Panc1 (cell line): ENCODE measurements around the gene TFF3. TPM values are rescaled to one million over a fixed set of nuclear protein-coding genes. Genes with fewer than 3 reads are reported as not detected.

Experiments
- ATAC-seq: fragments of 200-7000 bp; cut with Tn5 transposase; 2 replicates; pipeline ENCODE4 v1.9.1; 2020; ENCODE audit warnings: mild to moderate bottlenecking, moderate library complexity
- BruUV-seq: library from RNA; stranded (reverse); fragments of 400-500 nt; replicated peaks from 2 replicates; lab custom pipeline; 2021; lab: Mats Ljungman, UMichigan
- CTCF ChIA-PET: fragments of 300-600 bp; sonication (Branson Sonifier 250); formaldehyde crosslinking; loops from one replicate; lab custom pipeline; 2022; ENCODE audit warnings: antibody characterized with exemption; lab: Charles Lee
- POLR2A ChIA-PET: fragments of 300-600 bp; sonication (Branson Sonifier 250); formaldehyde crosslinking; loops from one replicate; lab custom pipeline; 2022; ENCODE audit warnings: antibody characterized with exemption; lab: Charles Lee
- DNase-seq: peaks from one replicate; pipeline ENCODE4 v3.0.0-alpha.2; 2010; ENCODE audit warnings: low read depth, low spot score
- H3K27ac ChIP-seq: 2 replicates; pipeline ENCODE4 v1.5.1; 2011; ENCODE audit warnings: mild to moderate bottlenecking, low read length, inconsistent platforms
- H3K27me3 ChIP-seq: fragments of 200-500 bp; sonication (Bioruptor generic); 2 replicates; pipeline ENCODE4 v1.6.0; 2014; ENCODE audit warnings: low read length, inconsistent platforms; ENCODE audit not compliant: control insufficient read depth, insufficient read depth
- H3K36me3 ChIP-seq: fragments of 200-500 bp; sonication (Bioruptor generic); 2 replicates; pipeline ENCODE4 v1.5.1; 2014; ENCODE audit warnings: inconsistent platforms, mild to moderate bottlenecking, low read length, moderate library complexity; ENCODE audit not compliant: control insufficient read depth, insufficient read depth
- H3K4me1 ChIP-seq: 2 replicates; pipeline ENCODE4 v1.5.1; 2011; ENCODE audit warnings: inconsistent platforms, mild to moderate bottlenecking, low read length, moderate library complexity; ENCODE audit not compliant: control insufficient read depth, insufficient read depth
- H3K4me3 ChIP-seq, 2 experiments: 2 replicates each; pipeline ENCODE4 v1.5.1; 2011 to 2012; ENCODE audit warnings: low read depth in 2 of 2, low read length in 2 of 2, mild to moderate bottlenecking in 2 of 2, inconsistent platforms in 1 of 2, moderate library complexity in 1 of 2
- H3K9me3 ChIP-seq: fragments of 200-500 bp; sonication (Bioruptor generic); 2 replicates; pipeline ENCODE4 v1.5.1; 2014; ENCODE audit warnings: low read depth, mild to moderate bottlenecking, inconsistent platforms, low read length, moderate library complexity; ENCODE audit not compliant: control insufficient read depth, insufficient read depth
- POLR2AphosphoS5 ChIP-seq: IDR thresholded peaks from 2 replicates; pipeline ENCODE4 v1.6.1; 2012; ENCODE audit warnings: mild to moderate bottlenecking, low read depth, low read length, moderate library complexity
- SIN3A ChIP-seq: IDR thresholded peaks from 2 replicates; pipeline ENCODE4 v1.6.1; 2012; ENCODE audit warnings: low read depth, mild to moderate bottlenecking, low read length, moderate library complexity, borderline replicate concordance; ENCODE audit not compliant: insufficient read depth
- TCF7L2 ChIP-seq: IDR thresholded peaks from 2 replicates; pipeline ENCODE4 v1.6.1; 2011; ENCODE audit warnings: mild to moderate bottlenecking, low read depth, low read length, inconsistent platforms
- in situ Hi-C: cut with HindIII; loops from 2 replicates; pipeline ENCODE4 v1.10.0; 2016; ENCODE audit warnings: low sequenced_read_pairs, low pct_unique_long_range_greater_than_20kb
- intact Hi-C: fragments of 100-400 bp; cut with micrococcal nuclease; formaldehyde crosslinking; loops from one replicate; pipeline ENCODE4 v1.10.0; 2022; ENCODE audit not compliant: unreplicated experiment
- total RNA-seq: library from RNA; stranded (reverse); gene quantifications from one replicate; pipeline ENCODE4 v1.2.1, GENCODE V29; 2021; ENCODE audit not compliant: unreplicated experiment
- TF ChIP-seq, protein P1 (sequence below), 2 experiments: IDR thresholded peaks; 2 replicates each; pipeline ENCODE4 v1.6.1; 2011 to 2012; ENCODE audit warnings: low read depth in 2 of 2, control low read depth in 1 of 2, low read length in 1 of 2, mild to moderate bottlenecking in 1 of 2, moderate library complexity in 1 of 2; ENCODE audit not compliant: insufficient read depth in 1 of 2
- TF ChIP-seq, protein P2 (sequence below): fragments of 450-650 bp; IDR thresholded peaks from 2 replicates; pipeline ENCODE4 v1.5.1; 2017; ENCODE audit warnings: mild to moderate bottlenecking

Gene TFF3
- total RNA-seq, 1 experiment from 2014 or later, result 8.9 TPM

GRCh38 chr21:42282021-42282420 lies 33.2 kb downstream of the TFF3 start:
- intact Hi-C loops, result no loop called here
- CTCF ChIA-PET, result no interaction called here
- TF ChIP-seq POLR2AphosphoS5 (no peak), SIN3A (no peak), TCF7L2 (no peak)
- TF ChIP-seq, protein P1, sequence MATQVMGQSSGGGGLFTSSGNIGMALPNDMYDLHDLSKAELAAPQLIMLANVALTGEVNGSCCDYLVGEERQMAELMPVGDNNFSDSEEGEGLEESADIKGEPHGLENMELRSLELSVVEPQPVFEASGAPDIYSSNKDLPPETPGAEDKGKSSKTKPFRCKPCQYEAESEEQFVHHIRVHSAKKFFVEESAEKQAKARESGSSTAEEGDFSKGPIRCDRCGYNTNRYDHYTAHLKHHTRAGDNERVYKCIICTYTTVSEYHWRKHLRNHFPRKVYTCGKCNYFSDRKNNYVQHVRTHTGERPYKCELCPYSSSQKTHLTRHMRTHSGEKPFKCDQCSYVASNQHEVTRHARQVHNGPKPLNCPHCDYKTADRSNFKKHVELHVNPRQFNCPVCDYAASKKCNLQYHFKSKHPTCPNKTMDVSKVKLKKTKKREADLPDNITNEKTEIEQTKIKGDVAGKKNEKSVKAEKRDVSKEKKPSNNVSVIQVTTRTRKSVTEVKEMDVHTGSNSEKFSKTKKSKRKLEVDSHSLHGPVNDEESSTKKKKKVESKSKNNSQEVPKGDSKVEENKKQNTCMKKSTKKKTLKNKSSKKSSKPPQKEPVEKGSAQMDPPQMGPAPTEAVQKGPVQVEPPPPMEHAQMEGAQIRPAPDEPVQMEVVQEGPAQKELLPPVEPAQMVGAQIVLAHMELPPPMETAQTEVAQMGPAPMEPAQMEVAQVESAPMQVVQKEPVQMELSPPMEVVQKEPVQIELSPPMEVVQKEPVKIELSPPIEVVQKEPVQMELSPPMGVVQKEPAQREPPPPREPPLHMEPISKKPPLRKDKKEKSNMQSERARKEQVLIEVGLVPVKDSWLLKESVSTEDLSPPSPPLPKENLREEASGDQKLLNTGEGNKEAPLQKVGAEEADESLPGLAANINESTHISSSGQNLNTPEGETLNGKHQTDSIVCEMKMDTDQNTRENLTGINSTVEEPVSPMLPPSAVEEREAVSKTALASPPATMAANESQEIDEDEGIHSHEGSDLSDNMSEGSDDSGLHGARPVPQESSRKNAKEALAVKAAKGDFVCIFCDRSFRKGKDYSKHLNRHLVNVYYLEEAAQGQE (IDR thresholded peaks at IDR 0.05; ENCODE audit: insufficient read depth in 1 of 2, low read depth in 2 of 2, low read length in 1 of 2), result no peak
- TF ChIP-seq, protein P2, sequence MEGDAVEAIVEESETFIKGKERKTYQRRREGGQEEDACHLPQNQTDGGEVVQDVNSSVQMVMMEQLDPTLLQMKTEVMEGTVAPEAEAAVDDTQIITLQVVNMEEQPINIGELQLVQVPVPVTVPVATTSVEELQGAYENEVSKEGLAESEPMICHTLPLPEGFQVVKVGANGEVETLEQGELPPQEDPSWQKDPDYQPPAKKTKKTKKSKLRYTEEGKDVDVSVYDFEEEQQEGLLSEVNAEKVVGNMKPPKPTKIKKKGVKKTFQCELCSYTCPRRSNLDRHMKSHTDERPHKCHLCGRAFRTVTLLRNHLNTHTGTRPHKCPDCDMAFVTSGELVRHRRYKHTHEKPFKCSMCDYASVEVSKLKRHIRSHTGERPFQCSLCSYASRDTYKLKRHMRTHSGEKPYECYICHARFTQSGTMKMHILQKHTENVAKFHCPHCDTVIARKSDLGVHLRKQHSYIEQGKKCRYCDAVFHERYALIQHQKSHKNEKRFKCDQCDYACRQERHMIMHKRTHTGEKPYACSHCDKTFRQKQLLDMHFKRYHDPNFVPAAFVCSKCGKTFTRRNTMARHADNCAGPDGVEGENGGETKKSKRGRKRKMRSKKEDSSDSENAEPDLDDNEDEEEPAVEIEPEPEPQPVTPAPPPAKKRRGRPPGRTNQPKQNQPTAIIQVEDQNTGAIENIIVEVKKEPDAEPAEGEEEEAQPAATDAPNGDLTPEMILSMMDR, result no peak

GRCh38 chr21:42281181-42281680 lies 34.0 kb downstream of the TFF3 start:
- DNase-seq (no peak), ATAC-seq (no peak)
- Histone ChIP-seq H3K36me3 (no peaks in the 10 kb centered on the region), H3K27ac (no peak overlapping the region), H3K4me1 (peaks cover 5% of the 10 kb centered on the region; the same call in 1 of the 2 replicates), H3K4me3 (no peak overlapping the region), H3K27me3 (no peaks in the 10 kb centered on the region), H3K9me3 (no peaks in the 10 kb centered on the region)
- intact Hi-C loops (no loop called here), in situ Hi-C loops (no loop called here)
- POLR2A ChIA-PET, result no interaction called here
- TF ChIP-seq, protein P2, result no peak
- no peak for TF ChIP-seq POLR2AphosphoS5
- TF ChIP-seq SIN3A, result no peak
- no peak for TF ChIP-seq TCF7L2
- TF ChIP-seq, protein P1 (IDR thresholded peaks at IDR 0.05; ENCODE audit: insufficient read depth in 1 of 2, low read depth in 2 of 2, low read length in 1 of 2), result no peak
- CTCF ChIA-PET, result no interaction called here
- BruUV-seq, result no TSS peak

More at GRCh38 chr21:42282021-42282420, 33.2 kb downstream of the TFF3 start:
- POLR2A ChIA-PET, result no interaction called here
- no peak for ATAC-seq
- H3K9me3 ChIP-seq, result no peaks in the 10 kb centered on the region
- no TSS peak for BruUV-seq
- no peak for DNase-seq
- H3K4me1 ChIP-seq, result no peaks in the 10 kb centered on the region; the same call in 1 of the 2 replicates
- no peaks in the 10 kb centered on the region for H3K27me3 ChIP-seq
- H3K4me3 ChIP-seq, result no peak overlapping the region
- no peak overlapping the region for H3K27ac ChIP-seq
- H3K36me3 ChIP-seq, result no peaks in the 10 kb centered on the region
- in situ Hi-C loops, result no loop called here
